ENCODE measurements around the gene CDKN3.
"Not testable (repeated sequence)": the region's sequence is repeated elsewhere in the genome, so short reads cannot be mapped to it uniquely, and the experiment has no call there.

DNA sequence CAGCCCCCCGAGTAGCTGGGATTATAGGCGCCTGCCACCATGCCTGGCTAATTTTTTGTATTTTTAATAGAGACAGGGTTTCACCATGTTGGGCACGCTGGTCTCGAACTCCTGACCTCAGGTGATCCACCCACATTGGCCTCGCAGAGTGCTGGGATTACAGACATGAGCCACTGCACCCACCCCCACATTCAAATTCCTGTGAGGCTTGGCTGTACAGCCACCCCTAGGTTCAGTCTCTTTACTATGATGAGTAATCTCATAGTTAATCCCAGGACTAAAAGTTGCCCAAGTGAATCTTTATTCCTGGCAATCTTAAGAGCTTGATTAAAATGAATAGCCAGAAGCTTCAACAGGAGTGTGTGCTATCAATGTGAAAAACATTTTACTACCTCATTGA, 57.2 kb downstream of the CDKN3 start:
- TF ChIP-seq, protein P1, sequence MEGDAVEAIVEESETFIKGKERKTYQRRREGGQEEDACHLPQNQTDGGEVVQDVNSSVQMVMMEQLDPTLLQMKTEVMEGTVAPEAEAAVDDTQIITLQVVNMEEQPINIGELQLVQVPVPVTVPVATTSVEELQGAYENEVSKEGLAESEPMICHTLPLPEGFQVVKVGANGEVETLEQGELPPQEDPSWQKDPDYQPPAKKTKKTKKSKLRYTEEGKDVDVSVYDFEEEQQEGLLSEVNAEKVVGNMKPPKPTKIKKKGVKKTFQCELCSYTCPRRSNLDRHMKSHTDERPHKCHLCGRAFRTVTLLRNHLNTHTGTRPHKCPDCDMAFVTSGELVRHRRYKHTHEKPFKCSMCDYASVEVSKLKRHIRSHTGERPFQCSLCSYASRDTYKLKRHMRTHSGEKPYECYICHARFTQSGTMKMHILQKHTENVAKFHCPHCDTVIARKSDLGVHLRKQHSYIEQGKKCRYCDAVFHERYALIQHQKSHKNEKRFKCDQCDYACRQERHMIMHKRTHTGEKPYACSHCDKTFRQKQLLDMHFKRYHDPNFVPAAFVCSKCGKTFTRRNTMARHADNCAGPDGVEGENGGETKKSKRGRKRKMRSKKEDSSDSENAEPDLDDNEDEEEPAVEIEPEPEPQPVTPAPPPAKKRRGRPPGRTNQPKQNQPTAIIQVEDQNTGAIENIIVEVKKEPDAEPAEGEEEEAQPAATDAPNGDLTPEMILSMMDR (IDR thresholded peaks at IDR 0.05) = not testable (repeated sequence)
- TF ChIP-seq POLR2A, POLR2AphosphoS5 (IDR thresholded peaks at IDR 0.05): not testable (repeated sequence)
